GM12878 (cell line): ENCODE data around the gene SHANK1. TPM values are rescaled to one million over a fixed set of nuclear protein-coding genes. Genes with fewer than 3 reads are reported as not detected.

Experiments used
- ATAC-seq: fragments of 200-7000 bp; cut with Tn5 transposase; 3 replicates; pipeline ENCODE4 v1.9.1; 2020; ENCODE audit warnings: mild to moderate bottlenecking, moderate library complexity
- BruUV-seq: library from RNA; stranded (reverse); fragments of 400-500 nt; replicated peaks from 2 replicates; lab custom pipeline; 2021; lab: Mats Ljungman, UMichigan
- CTCF ChIA-PET: fragments of 300-600 bp; sonication (Branson Sonifier 250); formaldehyde crosslinking; extraction: SDS; loops from one replicate; lab custom pipeline; 2021; ENCODE audit warnings: inconsistent platforms; lab: Yijun Ruan, JAX
- POLR2A ChIA-PET: fragments of 350-600 bp; formaldehyde crosslinking; extraction: SDS; loops from one replicate; lab custom pipeline; 2021; ENCODE audit warnings: inconsistent platforms; lab: Charles Lee
- RAD21 ChIA-PET: fragments of 300-600 bp; sonication (Branson Sonifier 250); formaldehyde crosslinking; loops from one replicate; lab custom pipeline; 2023; ENCODE audit warnings: antibody characterized with exemption; ENCODE audit not compliant: unreplicated experiment; lab: Charles Lee
- SMC1A ChIA-PET: fragments of 300-600 bp; sonication (Branson Sonifier 250); formaldehyde crosslinking; loops from one replicate; lab custom pipeline; 2023; ENCODE audit not compliant: unreplicated experiment, uncharacterized antibody; lab: Charles Lee
- DNase-seq: peaks from one replicate; pipeline ENCODE4 v3.0.0-alpha.2; 2011; ENCODE audit warnings: low read depth, low spot score
- FAIRE-seq: peaks from 3 replicates; lab custom pipeline; 2011; peaks lifted over from hg19 to GRCh38; lab: Jason Lieb, UNC
- H2AFZ ChIP-seq: 2 replicates; pipeline ENCODE4 v1.6.0; 2011; ENCODE audit warnings: low read depth, low read length, control low read depth; ENCODE audit not compliant: control insufficient read depth
- H3K27ac ChIP-seq: 2 replicates; pipeline ENCODE4 v1.5.1; 2011; ENCODE audit warnings: control low read depth; ENCODE audit not compliant: control insufficient read depth, insufficient read depth
- H3K27me3 ChIP-seq, 2 experiments: replicated peaks in 1 of 2; 2 replicates each; pipeline versions ENCODE4 v1.6.0 to v1.6.1; 2011; ENCODE audit warnings: low read length in 1 of 2; ENCODE audit not compliant: control insufficient read depth in 2 of 2, insufficient read depth in 2 of 2
- H3K36me3 ChIP-seq, 2 experiments: 2 replicates each; pipeline ENCODE4 v1.5.1; 2011; ENCODE audit warnings: low read length in 1 of 2; ENCODE audit not compliant: control insufficient read depth in 2 of 2, insufficient read depth in 2 of 2
- H3K4me1 ChIP-seq: 2 replicates; pipeline ENCODE4 v1.6.1; 2011; ENCODE audit warnings: mild to moderate bottlenecking, low read length, moderate library complexity, mixed read lengths; ENCODE audit not compliant: control insufficient read depth, insufficient read depth
- H3K4me2 ChIP-seq: 2 replicates; pipeline ENCODE4 v1.6.0; 2011; ENCODE audit warnings: control low read depth; ENCODE audit not compliant: control insufficient read depth, insufficient read depth
- H3K4me3 ChIP-seq: fragments of 200-600 bp; sonication (generic); 2 replicates; pipeline ENCODE4 v1.5.1; 2016
- H3K79me2 ChIP-seq: 2 replicates; pipeline ENCODE4 v1.6.0; 2011; ENCODE audit warnings: low read length; ENCODE audit not compliant: control insufficient read depth, insufficient read depth
- H3K9ac ChIP-seq: 2 replicates; pipeline ENCODE4 v1.8.0; 2011; ENCODE audit warnings: low read length, control low read depth, mixed read lengths; ENCODE audit not compliant: control insufficient read depth, insufficient read depth
- H3K9me3 ChIP-seq: replicated peaks from 3 replicates; pipeline ENCODE4 v1.5.1; 2011; ENCODE audit warnings: mild to moderate bottlenecking, low read length; ENCODE audit not compliant: control insufficient read depth, insufficient read depth
- H4K20me1 ChIP-seq: 2 replicates; pipeline ENCODE4 v1.6.0; 2011; ENCODE audit not compliant: control insufficient read depth, insufficient read depth
- ATF3 ChIP-seq: IDR thresholded peaks from 2 replicates; pipeline ENCODE4 v1.6.1; 2011; ENCODE audit warnings: low read depth, mild to moderate bottlenecking, low read length, moderate library complexity, borderline replicate concordance; ENCODE audit errors: extremely low read depth
- BHLHE40 ChIP-seq, 2 experiments: fragments of 450-650 bp in 1 of 2; IDR thresholded peaks; 2 replicates each; pipeline ENCODE4 v1.6.1; 2011 to 2017; ENCODE audit warnings: low read depth in 2 of 2, borderline replicate concordance in 1 of 2, improper control_type of control experiment in 1 of 2, low read length in 1 of 2, mild to moderate bottlenecking in 1 of 2
- CHD1 ChIP-seq: IDR thresholded peaks from 2 replicates; pipeline ENCODE4 v1.6.1; 2012; ENCODE audit warnings: low read depth, low read length, improper control_type of control experiment
- HDAC2 ChIP-seq: fragments of 200-600 bp; sonication (generic); IDR thresholded peaks from 2 replicates; pipeline ENCODE4 v1.6.1; 2017
- KLF5 ChIP-seq: fragments of 450-650 bp; IDR thresholded peaks from 2 replicates; pipeline ENCODE4 v1.6.1; 2014; ENCODE audit warnings: mild to moderate bottlenecking; ENCODE audit not compliant: partially characterized antibody
- NFYB ChIP-seq: IDR thresholded peaks from 2 replicates; pipeline ENCODE4 v1.6.1; 2011; ENCODE audit warnings: low read depth, mild to moderate bottlenecking, low read length, improper control_type of control experiment, moderate library complexity; ENCODE audit not compliant: insufficient read depth
- NRF1 ChIP-seq: conservative IDR thresholded peaks from 2 replicates; pipeline ENCODE4 v1.6.1; 2011; ENCODE audit warnings: mild to moderate bottlenecking, low read depth, low read length, improper control_type of control experiment
- RCOR1 ChIP-seq: conservative IDR thresholded peaks from 2 replicates; pipeline ENCODE4 v1.6.1; 2012; ENCODE audit warnings: low read depth, low read length, improper control_type of control experiment
- RUNX3 ChIP-seq: IDR thresholded peaks from 2 replicates; pipeline ENCODE4 v1.6.1; 2012; ENCODE audit warnings: low read length, inconsistent platforms
- SIN3A ChIP-seq: IDR thresholded peaks from 2 replicates; pipeline ENCODE4 v1.6.1; 2012; ENCODE audit warnings: low read depth, low read length, improper control_type of control experiment
- SIX5 ChIP-seq: IDR thresholded peaks from 2 replicates; pipeline ENCODE4 v1.6.1; 2011; ENCODE audit warnings: mild to moderate bottlenecking, low read depth, low read length, moderate library complexity; ENCODE audit not compliant: severe bottlenecking
- SRF ChIP-seq, 2 experiments: IDR thresholded peaks; 2 replicates each; pipeline ENCODE4 v1.6.1; 2011; ENCODE audit warnings: low read depth in 2 of 2, low read length in 2 of 2, mild to moderate bottlenecking in 1 of 2, moderate library complexity in 1 of 2
- STAT1 ChIP-seq: fragments of 450-650 bp; conservative IDR thresholded peaks from 2 replicates; pipeline ENCODE4 v1.6.1; 2014; ENCODE audit warnings: antibody characterized with exemption, mild to moderate bottlenecking
- USF1 ChIP-seq: IDR thresholded peaks from 2 replicates; pipeline ENCODE4 v1.6.1; 2011; ENCODE audit warnings: borderline replicate concordance, low read depth, mild to moderate bottlenecking, moderate library complexity, mixed read lengths, low read length; ENCODE audit not compliant: insufficient read depth; ENCODE audit errors: extremely low read length
- ZBED1 ChIP-seq: IDR thresholded peaks from 2 replicates; pipeline ENCODE4 v1.6.1; 2016; ENCODE audit warnings: borderline replicate concordance
- ZBTB33 ChIP-seq: fragments of 450-650 bp; IDR thresholded peaks from 2 replicates; pipeline ENCODE4 v1.6.1; 2017; ENCODE audit warnings: mild to moderate bottlenecking
- WGBS: methylation state at CpG from one replicate; pipeline ENCODE4 v1.1.6; 2016; ENCODE audit warnings: low lambda C conversion rate; ENCODE audit not compliant: insufficient replicate concordance, insufficient coverage; ENCODE audit errors: missing lambda C conversion rate; 5-methylcytosine and 5-hydroxymethylcytosine counted together
- in situ Hi-C: fragments of 300-500 bp; cut with MboI; formaldehyde crosslinking; loops from 9 replicates; pipeline ENCODE4 v1.14.3; 2018; ENCODE audit warnings: mixed read lengths
- intact Hi-C: fragments of 100-400 bp; cut with micrococcal nuclease; formaldehyde crosslinking; loops from one replicate; pipeline ENCODE4 v1.14.2; 2022; ENCODE audit not compliant: unreplicated experiment
- polyA plus RNA-seq, 11 experiments: library from polyadenylated mRNA; depleted of rRNA in 4 of 11; unstranded in 6 of 11; stranded (reverse) in 5 of 11; fragments of >200 nt; fragmentation: Nextera tagmentation in 4 of 11; fragmentation: Illumina TruSeq in 1 of 11; extraction: Ambion mirVana in 4 of 11; extraction: Trizol in 1 of 11; gene quantifications; 1 replicate in 1 of 11; 2 replicates in 10 of 11; pipeline versions ENCODE4 v1.2.1 to v1.2.3, GENCODE V29; 2011 to 2016; ENCODE audit warnings: inconsistent platforms in 2 of 11, missing spikeins in 2 of 11, low read depth in 1 of 11
- total RNA-seq, 4 experiments: library from RNA; depleted of rRNA in 3 of 4; stranded (reverse); fragments of >200 nt in 3 of 4; fragmentation: Illumina TruSeq in 1 of 4; extraction: Trizol in 1 of 4; gene quantifications; 2 replicates each; pipeline versions ENCODE4 v1.2.1 to v1.2.3, GENCODE V29; 2013 to 2021

The SHANK1 gene
- total and polyA plus RNA-seq, 10 of the 15 experiments (the other 5 are each of a cell fraction or from before 2014, with no cell fraction given) = not detected

- ChIA-PET RAD21 (no interaction called here), POLR2A (interaction anchor here (0.6 kb wide), 1 partner anchor 1487 kb away, joined by 3 read pairs; no protein-coding TSS in a partner anchor), CTCF (no interaction called here), SMC1A (no interaction called here)
- Histone ChIP-seq H3K4me1 (no peaks in the 10 kb centered on the region), H3K4me2 (no peak overlapping the region), H3K79me2 (no peaks in the 10 kb centered on the region), H3K9me3 (no peaks in the 10 kb centered on the region), H3K27me3 (no peaks in the 10 kb centered on the region), H3K36me3 (no peaks in the 10 kb centered on the region)
- in situ Hi-C loops = no loop called here
- no peak for ATAC-seq
- BruUV-seq = no TSS peak
- TF ChIP-seq RUNX3 (no peak), ZBED1 (no peak), USF1 (no peak), NRF1 (no peak), ZBTB33 (no peak), HDAC2 (no peak), SIN3A (no peak), RCOR1 (no peak), STAT1 (no peak), BHLHE40 (IDR thresholded peaks at IDR 0.05; ENCODE audit: borderline replicate concordance in 1 of 2, low read depth in 2 of 2, low read length in 1 of 2) (no peak), ATF3 (no peak), KLF5 (no peak), CHD1 (no peak), SRF (IDR thresholded peaks at IDR 0.05; ENCODE audit: low read depth in 2 of 2, low read length in 2 of 2) (no peak), NFYB (no peak), SIX5 (no peak)
- TF ChIP-seq, all 136 proteins: peak for 0
- Histone ChIP-seq H3K27ac (no peak overlapping the region), H3K4me3 (no peak overlapping the region), H3K9ac (no peak overlapping the region), H4K20me1 (no peaks in the 10 kb centered on the region; the same call in 1 of the 2 replicates), H2AFZ (no peak overlapping the region)
- WGBS = 6% methylated on average over 15 of the region's 23 CpGs
- no peak for FAIRE-seq
- no peak for DNase-seq
- intact Hi-C loops = no loop called here
Observed at GRCh38 chr19:50693064-50693975, 26.3 kb downstream of the SHANK1 start.
